Stimulated activated CD8-positive, alpha-beta memory T cell treated with anti-CD3 and anti-CD28 coated beads, Interleukin-15, amount 100 ng/mL, for 1 hour (primary cell): ENCODE results near the gene MRFAP1.
"Not testable (repeated sequence)": the region's sequence is repeated elsewhere in the genome, so short reads cannot be mapped to it uniquely, and the experiment has no call there.

Experiments used
- DNase-seq: peaks from one replicate; pipeline ENCODE4 v3.0.0-alpha.2; 2020; ENCODE audit warnings: low read depth

The MRFAP1 gene

DNA sequence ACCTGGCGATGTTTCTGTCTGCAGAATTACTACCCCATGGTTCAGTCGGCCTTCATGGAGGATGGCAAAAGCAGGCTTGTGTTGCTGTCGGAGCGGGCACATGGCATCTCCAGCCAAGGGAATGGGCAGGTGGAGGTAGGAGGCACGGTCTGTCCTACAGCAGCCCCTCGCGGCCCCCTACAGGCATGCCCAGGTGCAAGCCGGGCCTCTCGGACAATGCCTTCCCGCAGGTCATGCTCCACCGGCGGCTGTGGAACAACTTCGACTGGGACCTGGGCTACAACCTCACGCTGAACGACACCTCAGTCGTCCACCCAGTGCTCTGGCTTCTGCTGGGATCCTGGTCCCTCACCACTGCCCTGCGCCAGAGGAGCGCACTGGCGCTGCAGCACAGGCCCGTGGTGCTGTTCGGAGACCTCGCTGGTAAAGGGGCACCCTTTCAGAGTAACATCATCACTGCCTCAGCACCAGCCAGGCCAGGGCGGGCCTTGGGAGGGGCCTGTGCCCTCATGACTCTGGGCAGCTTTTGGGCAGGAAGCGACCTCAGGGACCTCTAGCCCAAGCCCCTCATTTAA is 29.5 kb upstream of the MRFAP1 start:
- no peak for DNase-seq

DNA sequence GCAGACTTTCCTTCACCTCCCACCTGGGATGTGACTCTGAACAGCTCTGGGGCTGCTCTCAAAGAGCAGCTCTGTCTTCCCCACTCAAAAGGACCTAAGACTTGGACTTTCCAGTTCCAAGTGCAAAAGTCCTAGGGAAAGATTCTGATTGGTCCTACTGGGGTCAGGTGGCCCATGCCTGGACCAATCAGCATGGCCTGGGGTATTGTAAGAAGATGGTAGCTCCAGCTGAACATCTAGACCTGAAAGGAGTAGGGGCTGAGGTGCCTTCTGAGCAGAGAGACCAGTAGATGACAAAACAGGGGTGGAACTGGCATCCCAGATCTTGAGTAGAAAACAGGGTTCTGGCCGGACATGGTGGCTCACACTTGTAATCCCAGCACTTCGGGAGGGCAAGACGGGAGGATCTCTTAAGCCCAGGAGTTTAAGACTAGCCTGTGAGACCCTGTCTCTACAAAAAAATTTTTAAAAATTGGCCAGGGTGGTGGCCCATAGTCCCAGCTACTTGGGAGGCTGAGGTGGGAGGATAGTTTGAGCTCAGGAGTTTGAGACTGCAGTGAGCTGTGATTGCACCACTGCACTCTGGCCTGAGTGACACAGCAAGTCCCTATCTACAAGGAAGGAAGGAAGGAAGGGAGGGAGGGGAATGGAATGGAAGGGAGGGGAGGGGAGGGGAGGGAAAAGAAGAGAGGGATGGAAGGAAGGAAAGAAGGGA is 27.4 kb upstream of the MRFAP1 start:
- DNase-seq: no peak

DNA sequence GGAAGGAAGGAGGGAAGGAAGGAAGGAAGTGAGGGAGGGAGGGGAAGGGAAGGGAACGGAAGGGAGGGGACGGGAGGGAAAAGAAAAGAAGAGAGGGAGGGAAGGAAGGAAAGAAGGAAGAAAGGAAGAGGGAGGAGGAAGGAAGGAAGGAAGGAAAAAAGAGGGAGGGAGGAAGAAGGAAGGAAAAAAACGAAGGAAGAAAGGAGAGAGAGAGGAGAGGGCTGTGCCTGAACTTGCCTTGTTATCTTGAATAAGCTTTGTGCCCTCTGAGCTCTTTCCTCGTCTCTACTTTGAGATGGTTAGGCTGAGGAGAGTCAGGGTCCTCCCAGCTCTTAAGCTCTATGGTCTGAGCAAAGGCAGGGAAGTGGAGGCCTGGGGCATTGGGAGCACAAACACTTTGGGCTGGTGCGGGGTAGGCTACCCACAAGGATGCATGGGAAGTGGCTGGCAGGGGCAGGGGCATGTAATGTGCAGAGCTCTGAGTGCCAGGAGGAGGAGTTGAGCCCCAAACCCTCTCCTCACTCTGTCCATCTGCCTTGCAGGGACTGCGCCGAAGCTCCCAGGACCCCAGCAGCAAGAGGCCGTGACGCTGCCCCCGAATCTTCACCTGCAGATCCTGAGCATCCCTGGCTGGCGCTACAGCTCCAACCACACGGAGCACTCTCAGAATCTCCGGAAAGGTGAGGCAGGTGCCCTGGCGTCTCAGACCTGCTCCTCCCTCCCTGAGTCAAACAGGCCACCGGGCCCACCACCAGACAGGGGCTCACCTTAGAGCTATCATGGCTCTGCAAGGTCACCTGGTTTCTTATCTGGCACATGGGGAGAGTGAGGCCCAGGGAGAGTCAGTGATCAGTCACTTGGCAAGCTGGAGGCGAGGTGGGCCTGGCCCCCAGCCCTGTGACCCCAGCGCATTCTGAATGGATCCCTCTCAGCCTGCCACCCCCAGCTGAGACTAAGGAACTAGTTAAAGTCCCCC is 26.5 kb upstream of the MRFAP1 start:
- DNase-seq: no peak

DNA sequence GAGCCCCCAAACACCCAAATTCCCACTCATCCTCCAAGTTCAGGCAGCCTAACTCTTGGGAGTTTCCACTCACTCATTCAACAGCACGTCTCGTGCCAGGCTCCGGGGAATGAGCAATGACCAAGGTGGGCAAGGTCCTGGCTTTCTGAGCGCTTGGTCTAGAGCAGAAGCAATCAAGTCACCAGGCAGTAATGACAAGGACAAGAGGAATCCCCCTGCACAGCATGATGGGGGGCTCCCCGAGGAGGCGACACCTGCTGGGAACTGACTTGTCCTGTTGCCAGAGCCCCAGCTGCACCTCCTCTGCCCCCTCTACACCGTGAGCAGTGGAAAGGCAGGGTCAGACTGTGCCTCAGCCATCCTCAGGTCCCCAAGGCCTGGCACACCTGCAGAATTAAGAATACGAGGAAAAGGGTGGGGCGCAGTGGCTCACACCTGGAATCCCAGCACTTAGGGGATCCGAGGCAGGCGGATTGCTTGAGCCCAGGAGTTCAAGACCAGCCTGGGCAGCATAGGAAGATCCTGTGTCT is 25.7 kb upstream of the MRFAP1 start:
- DNase-seq: no peak

DNA sequence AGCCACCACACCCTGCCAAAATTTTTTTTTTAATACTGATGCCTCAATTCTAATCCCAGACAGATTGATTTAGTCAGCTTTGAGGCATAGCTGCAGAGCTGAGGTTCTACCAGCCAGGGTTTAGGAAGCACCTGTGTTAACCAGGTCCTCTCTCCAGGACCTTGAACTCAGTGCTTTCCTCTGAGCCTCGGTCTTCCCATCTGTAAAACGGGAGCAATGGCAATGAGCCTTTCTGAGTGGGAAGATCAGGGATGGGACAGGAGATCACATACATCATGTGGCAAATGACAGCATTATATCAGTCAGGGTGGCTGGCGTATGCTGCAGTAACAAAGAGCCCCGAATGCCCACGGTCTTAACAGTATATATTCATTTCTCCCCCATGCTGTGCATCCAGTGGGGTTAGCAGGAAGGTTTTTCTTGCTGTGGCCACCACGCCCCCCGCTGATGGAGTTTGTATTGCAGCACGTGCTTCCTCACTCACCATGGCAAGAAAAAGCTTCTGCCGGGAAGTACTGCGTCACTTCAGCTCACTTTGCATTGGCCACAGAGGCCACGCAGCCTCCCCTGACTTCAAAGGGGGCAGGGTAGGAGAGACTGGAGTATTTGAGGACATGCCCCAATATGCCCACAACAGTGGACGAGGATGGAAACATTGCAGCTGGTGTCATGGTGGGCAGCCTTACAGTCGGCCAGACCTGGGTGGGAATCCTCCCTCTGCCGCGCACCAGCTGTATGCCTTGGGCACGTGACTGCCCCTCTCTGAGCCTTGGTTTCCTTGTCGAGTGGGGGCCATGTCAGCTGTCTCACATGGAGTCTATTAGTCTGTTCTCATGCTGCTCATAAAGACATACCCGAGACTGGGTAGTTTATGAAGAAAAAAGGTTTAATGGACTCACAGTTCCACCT is 24.1 kb upstream of the MRFAP1 start:
- no peak for DNase-seq

DNA sequence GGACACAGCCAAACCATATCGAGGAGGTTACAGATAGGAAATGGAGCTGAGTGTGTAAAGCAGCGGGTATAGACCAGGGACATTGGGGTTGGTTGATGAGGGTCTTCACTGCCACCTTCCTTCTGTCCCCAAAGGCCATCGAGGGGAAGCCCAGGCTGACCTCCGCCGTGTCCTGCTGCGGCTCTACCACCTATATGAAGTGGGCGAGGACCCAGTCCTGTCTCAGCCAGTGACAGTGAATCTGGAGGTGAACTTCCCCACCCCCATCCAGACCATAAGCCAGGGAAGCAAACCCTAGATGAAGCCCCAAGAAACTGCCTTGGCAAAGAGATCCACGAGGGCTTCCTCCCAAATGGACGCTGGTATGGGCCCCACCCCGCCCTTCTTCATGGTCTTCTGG is 23.2 kb upstream of the MRFAP1 start:
- no peak for DNase-seq

DNA sequence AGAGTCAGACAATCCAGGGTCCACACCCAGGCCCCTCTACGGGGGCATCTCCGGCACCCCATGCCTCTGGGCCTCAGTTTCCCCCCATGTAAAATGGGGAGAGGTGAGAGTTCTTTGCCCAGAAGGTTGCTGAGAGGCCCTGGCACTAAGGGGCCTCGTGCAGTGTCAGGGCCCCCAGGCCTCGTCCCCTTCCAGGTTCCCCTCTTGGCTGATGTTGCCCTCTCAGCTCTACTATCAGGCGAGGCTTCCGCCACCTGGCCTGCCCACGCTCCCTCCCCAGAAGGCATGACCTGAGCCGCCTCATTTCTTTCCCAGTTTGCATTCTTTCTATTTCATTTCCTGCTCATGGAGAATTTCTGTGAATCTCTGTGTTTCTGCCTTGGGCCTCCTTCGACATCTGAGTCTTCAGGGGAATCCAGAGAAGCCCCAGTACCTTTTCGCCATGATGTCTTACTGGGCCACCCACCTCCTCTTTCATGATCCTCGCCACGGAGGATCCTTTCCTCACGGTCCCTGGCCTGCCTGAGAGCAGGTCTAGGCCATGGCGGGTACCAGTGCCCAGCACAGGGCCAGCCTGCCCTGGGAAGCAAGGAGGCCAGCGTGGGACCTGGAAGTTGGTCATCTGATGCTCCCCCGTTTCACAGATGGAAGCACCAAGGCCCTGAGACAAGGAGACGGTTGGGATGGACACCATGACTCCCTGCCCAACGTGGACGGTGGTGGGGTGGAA is 21.9 kb upstream of the MRFAP1 start:
- no peak for DNase-seq

DNA sequence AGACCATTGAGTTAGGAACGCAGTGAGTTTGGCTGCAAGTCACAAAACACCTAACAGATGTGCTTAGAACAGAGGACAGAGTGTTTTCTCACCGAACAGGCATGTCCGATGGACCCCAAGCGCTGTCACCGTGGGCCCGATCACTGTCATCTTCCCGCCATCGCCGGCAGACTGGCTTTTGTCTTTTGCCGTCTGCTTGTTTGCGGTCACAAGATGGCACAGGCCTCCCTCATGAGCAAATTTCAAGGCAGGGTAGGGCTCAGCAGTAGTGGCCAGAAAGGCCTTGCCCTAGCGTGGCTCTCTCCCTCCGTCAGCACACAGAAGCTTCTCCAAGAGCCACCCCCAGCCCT is 21.4 kb upstream of the MRFAP1 start:
- DNase-seq: no peak

DNA sequence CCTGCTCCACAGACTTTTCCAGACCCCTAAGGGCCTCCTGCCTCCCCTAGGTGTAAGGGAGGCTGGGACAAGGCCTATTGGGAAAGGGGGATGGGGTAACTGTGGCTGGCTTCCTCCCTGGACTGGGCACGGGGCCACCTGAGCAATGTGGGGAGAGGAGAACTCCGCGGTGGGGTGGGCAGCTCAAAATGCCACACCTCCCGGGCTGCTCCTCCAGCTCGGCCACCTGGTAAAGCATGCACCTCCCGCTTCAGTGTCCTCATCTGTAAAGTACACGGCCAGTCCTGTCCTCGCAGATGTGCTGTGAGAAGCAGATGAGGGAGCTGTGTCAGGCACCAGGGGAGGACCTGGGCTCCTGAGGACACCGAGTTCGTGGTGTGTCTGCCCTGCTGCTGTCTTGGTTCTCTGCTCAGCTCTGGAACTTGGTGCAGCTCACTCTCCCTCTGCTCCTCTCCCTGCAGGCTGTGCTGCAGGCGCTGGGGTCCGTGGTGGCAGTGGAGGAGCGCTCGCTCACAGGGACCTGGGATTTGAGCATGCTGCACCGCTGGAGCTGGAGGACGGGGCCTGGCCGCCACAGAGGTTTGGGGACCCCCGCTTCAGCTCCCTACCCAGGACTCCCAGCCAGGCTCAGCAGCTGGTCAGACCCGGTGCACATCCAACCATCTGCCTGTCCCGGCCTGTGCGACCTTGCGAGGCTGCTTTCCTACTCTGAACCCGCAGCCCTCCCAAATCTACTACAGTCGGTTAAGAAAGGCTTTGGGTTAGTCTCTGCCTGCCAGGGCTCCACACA is 20.8 kb upstream of the MRFAP1 start:
- DNase-seq: no peak

DNA sequence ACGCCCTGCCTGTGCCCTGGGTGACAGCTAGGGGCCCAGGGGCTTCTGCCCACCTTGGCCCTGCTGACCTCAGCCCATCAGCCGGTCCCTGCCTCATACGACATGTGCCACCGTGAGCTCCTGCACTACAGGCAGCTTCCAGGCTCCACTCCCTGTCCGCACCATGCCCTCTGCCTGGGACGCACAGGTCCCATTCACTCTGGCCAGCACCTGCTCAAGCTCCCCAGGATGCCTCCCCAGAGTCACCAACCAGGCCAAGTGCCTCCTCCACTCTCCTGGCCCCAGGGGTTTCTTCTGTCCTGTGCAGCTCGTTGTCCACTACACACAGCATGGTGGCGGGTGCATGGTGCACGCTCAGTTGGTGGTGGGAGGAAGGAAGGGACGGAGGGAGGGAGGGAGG is 20.2 kb upstream of the MRFAP1 start:
- DNase-seq: no peak

DNA sequence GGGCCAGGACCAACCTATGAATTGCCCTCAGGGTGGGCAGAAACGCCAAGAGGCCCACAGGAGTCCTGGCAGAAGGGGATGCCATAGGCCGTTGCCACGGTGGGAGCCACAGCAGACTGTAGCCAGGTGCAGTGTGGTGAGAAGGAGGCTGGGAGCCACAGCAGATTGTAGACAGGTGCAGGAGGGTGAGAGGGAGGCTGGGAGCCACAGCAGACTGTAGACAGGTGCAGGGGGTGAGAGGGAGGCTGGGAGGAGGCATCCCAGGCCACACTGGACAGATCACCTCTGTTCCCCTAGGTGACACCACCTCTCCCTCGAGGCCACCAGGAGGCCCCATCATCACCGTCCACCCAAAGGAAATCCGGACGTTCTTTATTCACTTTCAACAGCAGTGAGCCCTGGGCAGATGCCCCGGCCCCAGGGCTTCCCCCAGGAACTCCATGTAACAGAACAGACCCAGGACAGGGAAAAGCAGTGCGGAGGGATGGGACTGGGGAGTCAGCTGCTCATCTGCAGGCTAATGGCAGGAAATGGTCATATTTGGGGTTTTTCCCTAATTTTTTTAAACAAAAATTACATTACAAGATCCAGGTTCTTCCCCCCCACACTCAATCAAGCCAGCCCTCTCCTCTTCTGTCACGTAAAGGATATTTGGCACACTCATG is 19.5 kb upstream of the MRFAP1 start:
- DNase-seq: no peak

DNA sequence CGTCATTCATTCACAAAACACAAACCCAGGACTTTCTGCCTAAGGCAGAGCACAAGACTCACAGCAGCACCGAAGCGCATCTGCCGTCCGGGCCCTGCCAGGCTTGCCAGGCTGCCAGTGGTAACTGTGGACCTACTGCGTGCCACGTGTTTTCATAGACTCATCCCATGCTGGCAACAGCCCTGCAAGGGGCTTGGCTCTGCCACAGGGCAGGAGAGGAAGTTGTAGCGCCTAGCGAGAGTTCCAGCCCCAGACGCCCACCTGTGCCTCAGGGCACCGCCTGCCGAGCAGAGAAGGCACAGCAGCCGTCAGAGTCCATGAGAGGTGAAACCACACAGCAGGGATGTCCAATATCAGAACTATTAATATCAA is 18.9 kb upstream of the MRFAP1 start:
- DNase-seq: no peak

DNA sequence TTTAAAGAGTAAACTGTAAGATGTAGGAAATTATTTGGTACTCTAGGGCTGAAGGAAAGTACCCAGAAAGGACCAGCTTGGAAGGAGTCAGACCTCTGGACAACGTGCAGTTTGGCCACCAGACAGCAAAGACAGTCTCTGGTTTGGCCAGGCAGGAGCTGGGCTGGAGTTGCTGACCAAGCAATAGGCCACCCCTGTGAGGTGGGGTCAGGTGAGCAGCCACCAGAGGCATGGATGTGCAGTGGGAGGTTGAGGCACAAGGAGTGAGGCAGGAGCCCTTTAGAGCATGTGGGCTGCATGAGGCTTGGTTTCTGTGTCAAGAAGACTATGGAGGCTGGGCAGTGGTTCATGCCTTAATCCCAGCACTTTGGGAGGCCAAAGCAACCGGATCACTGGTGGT is 17.7 kb upstream of the MRFAP1 start:
- no peak for DNase-seq

DNA sequence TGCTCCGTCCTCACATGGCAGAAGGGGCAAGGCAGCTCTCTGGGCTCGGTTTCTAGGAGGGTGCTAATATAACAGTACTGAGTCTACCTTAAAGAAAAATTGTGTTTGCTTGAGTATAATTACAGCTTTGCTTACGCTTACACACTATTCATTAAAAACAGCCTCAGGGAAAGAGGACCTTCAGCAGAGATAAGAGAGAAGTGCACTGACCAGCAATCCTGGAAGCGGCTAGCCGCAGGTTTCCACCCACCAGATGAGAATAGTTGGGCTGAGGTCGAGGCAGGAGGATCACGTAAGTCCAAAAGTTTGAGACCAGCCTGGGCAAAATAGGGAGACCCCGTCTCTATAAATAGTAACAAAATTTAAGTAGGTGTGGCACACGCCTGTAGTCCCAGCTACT is 15.2 kb upstream of the MRFAP1 start:
- DNase-seq: no peak

DNA sequence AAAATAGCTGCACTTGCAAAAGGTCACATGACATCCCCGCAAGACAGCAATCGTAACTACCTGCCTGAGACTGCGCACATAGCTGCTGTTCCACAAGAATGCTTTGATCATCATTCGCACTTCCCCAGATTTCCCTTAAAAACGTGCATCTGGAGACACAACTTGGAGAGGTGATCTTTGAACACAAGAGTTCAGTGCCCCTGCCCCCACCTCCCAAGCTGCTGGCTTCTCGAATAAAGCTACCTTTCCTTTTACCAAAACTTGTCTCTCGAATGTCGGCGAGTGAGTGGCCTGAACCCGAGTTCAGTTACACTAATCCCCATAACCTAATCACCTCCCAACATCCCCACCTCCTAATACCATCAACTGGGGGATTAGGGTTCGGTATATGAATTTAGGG is 14.4 kb upstream of the MRFAP1 start:
- no peak for DNase-seq

DNA sequence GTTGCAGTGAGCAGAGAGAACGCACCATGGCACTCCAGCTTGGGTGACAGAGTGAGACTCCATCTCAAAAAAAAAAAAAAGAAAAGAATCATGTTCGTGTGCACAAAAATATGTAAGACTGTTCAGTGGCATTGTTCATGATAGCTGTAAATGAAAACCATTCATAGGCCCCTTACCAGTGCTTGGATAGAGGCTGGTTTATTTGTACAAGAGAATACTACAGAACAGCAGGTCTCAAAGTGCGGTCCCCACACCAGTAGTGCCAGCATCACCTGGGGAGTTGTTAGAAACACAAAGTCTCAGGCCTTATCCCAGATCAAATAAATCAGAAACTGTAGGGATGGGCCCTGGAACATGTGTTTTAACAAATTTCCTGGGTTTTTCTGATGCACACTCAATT is 12.7 kb upstream of the MRFAP1 start:
- no peak for DNase-seq

DNA sequence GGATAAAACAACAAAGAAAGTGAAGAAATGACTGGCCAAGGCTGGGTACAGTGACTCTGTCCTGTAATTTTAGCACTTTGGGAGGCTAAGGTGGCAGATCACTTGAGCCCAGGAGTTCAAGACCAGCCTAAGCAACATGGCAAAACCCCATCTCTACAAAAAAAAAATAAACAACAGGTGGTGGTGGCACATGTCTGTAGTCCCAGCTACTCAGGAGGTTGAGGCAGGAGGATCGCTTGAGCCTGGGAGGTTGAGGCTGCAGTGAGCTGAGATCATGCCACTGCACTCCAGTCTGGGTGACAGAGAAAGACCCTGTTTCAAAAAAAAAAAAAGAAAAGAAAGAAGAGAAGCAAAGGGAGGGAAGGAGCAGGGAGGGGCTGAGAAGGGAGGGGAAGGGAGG is 12.0 kb upstream of the MRFAP1 start:
- not testable (repeated sequence) for DNase-seq

DNA sequence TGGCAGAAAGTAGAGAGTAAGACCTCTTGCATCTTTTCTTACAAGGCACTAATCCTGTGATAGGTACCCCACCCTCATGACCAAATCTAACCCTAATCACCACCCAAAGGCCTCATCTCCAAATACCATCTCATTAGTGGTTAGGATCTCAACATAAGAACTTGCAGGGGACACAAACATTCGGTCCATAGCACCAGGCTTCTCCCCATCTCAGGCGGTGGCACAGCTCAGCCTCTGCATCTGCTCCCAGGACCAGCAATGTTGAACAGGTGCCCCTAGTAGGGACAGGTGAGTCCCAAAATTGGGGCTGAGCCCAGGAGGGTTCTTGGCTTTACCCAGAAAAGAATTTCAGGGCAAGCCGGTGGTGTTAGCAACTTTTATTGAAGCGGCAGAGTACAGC is 8.4 kb upstream of the MRFAP1 start:
- DNase-seq: no peak

DNA sequence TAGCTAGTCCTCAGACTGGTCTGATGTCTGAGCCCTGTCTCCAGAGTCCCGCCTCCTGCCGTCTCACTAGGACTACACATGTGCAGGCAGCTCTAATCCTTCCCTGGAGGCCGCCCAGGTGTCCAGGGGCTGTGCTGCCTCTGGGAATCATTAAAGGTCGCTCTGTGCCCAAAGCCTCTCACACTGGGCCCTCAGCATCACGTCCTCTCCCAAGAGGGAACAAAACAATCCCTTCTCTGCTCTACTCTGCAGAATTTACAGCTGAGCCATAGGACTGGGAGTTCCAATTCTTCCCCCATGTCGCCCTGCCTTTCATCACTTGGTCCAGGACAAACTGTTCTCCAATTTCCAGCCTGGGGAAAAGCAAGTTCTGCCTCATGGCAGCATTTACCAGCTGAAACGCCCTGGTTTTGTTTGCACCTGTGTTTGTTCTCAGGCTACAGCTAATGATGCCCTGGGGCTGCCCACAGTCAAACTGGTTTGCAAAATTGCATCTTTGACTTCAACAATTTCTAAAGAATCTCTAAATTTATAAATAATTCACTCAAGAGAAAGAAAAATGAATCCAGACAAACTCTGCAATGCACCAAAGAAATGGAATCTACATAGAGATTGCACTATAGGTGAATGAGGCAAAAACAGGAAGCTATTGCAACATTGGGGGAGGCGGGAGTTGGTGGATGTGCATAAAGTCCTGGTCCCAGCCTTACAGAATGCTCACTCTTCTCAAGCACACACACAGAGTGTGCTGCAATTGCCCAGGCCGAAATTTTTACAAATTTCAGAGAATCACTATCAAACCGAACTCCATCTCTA is 7.2 kb upstream of the MRFAP1 start:
- no peak for DNase-seq
